T-helper 9 cell (primary cell): Measurements from ENCODE around the gene ATP6V0C.
"Not testable (repeated sequence)": the region's sequence is repeated elsewhere in the genome, so short reads cannot be mapped to it uniquely, and the experiment has no call there.

ENCODE experiments used
- DNase-seq: peaks from one replicate; pipeline ENCODE4 v3.0.0-alpha.2; 2020

ATP6V0C gene

GRCh38 chr16:2529961-2530628, 16.3 kb downstream of the ATP6V0C start:
- no peak for DNase-seq

- no peak for DNase-seq
Measured at GRCh38 chr16:2530629-2531318, 17.0 kb downstream of the ATP6V0C start.

DNA sequence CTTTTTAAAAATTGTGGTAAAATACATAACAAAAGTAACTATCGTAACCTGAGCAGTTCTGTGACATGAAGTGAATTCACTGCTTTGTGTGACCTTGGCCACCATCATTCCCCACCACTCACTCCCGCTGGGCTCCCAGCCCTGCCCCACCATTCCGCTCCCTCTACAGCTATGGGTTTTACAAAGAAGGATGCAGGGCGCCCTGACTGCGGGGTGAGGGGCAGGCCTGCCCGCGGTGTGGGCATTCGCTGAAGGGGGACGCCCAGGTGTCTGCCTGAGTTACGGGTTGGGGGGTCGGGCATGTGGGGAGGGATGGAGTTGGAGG, 17.6 kb downstream of the ATP6V0C start, which contains the start of gene CEMP1:
Gene CEMP1 (minus strand): TSS at position 38 of the 325 bp plus-strand sequence. CDS start 335 bp downstream, outside the sequence.
- DNase-seq = no peak

DNA sequence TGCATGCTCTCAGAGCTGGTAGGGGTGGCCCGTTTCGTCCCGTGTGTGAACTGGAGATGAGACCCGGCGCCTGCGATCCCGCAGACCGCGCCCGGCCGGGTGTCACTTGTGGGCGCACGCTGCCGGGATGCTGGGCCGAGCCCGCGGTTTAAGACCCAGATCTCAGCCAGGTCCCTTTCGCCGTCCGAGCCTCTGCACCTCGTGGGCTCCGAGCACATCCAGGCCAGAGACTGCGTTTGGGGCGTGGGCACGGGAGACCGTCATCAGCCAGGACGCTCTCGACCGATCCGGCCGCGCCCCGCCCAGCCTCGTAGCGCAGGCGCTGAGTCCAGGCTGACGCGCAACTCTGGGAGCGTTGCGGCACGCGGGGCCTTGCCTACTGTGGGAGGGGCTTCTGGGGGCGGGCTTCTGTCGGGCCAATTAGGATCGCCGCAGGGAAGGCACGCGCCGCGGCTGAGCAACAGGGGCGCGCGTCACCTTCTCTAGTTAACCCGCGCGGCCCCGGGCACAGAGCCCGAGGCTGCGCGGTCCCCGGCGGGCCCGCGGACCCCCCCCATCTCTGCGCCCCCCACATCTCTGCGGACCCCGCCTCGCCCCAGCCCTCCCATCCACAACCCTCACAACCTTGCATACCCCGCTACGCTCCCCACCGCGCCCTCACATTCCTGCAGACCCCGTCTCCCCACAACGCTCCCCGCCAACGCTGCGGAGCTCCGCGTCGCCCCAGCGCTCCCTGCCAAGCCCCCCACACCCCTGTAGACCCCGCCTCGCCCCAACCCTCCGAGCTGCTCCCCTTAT, 18.1 kb downstream of the ATP6V0C start:
- peak; percentile 94 for DNase-seq

GRCh38 chr16:2532494-2533141, 18.9 kb downstream of the ATP6V0C start:
- peak; percentile 53 for DNase-seq

GRCh38 chr16:2533142-2533755, 19.5 kb downstream of the ATP6V0C start:
- DNase-seq = not testable (repeated sequence)

DNA sequence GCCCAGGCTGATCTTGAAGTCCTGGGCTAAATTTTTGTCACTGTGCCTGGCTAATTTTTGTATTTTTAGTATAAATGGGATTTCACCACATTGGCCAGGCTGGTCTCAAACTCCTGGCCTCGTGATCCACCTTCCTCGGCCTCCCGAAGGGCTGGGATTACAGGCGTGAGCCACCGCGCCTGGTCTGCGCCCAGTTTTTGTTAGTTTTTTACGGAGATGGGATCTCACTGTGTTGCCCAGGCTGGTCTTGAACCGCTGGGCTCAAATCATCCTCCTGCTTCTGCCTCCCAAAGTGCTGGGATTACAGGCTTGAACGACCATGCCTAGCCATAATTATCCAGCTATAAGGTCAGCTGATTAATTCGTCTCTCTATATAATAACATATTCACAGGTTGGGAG, 20.2 kb downstream of the ATP6V0C start:
- DNase-seq = no peak

GRCh38 chr16:2534335-2534734, 20.6 kb downstream of the ATP6V0C start:
- not testable (repeated sequence) for DNase-seq

GRCh38 chr16:2535625-2536013, 21.9 kb downstream of the ATP6V0C start:
- DNase-seq = no peak

- DNase-seq = peak; percentile 87
Measured at GRCh38 chr16:2537451-2538379, 24.0 kb downstream of the ATP6V0C start, which contains the start of gene PDPK1. TSS of gene PDPK1 (plus strand) at chr16:2538021. CDS start at chr16:2538113, 92 bp downstream.

DNA sequence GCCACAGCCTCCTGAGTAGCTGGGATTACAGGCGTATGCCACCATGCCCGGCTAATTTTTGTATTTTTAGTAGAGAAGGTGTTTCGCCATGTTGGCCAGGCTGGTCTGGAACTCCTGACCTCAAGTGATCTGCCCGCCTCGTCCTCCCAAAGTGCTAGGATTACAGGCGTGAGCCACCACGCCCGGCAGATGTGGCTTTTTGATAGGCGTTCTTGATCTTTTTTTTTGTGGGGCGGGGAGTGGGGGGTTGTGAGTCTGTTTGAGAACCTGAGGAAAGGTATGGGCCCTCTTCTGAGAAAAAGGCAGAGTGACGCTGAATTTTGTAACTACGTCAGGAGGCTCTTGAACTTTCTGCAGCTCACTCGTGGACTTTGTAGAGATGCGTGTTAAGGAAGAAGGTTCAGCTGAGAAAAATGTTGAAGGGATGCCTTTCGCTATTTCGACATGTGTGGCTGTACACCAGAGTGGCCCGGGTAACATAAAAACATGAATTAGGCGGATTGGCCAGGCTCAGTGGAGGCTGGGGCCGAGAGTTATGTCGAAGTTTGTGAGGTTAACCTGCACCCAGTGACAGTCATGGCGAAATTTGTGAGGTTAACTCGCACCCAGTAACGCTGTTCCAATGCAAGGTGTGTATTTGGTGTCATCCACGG, 25.6 kb downstream of the ATP6V0C start:
- not testable (repeated sequence) for DNase-seq

DNA sequence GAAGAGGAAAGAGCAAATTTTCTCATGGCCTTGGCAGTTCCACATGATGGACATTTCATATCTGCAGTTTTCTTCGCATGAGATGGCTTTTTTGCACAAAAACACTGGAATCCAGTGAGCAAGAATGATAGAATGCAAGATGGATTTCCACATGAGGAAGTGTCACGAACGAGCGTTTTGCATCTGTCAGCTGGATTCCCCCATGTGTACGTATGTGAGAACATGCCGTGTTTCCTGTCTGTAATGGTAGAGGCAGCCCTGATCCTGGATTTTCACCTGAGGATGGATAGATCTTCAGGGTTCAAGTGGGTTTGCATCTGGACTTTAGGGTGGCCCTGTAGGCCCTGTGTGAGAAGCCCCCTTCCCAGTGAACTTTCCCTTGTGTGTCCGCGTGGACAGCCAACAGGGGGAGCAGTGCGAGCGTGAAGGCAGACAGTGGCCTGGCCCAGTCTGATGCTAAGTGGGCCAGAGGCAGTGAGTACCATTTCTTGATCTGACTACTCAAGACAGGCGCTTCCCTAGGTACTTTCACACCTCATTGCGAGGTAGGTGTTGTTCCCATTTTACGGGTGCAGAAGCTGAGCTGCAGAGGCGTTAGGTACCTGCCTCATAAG, 26.2 kb downstream of the ATP6V0C start:
- peak; percentile 29 for DNase-seq

DNA sequence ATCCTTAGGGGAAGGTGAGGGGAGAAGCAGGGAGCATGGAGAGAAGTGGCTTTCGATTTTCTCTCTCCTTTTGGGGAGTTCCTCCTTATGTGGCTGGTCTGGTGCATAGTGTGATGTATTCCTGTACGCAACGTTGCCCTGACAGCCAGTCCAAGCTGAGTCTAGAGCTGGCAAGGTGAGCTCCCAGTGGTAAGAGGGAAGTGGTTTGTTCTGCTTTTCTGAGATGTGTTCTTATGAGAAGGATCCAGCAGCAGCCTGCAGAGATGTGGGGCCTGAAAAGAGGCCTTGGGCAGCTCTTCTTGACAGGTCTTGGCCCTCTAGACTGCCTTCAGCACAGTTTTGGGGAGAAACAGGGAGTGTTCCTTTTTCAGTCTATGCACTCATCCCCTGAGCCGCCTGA, 27.2 kb downstream of the ATP6V0C start:
- not testable (repeated sequence) for DNase-seq

DNA sequence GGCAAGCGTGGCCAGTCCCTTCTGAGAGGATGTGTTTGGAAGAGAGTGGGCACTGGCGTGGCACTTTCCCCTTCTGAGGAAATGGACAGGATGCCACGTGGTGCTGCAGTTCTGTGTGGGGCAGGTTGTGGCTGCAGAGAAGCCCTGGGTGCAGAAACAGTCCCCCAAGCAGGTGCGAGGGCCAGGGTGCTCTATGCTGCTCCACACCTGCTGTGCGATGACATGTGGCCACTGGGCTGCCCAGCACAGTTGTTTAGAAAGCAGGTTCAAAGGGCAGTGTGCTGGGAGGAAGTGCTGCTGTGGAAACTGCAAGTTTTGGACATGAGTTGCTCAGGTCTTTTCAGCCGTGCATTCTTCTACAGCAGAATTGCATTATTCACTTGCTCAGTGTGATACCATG, 27.7 kb downstream of the ATP6V0C start:
- not testable (repeated sequence) for DNase-seq

DNA sequence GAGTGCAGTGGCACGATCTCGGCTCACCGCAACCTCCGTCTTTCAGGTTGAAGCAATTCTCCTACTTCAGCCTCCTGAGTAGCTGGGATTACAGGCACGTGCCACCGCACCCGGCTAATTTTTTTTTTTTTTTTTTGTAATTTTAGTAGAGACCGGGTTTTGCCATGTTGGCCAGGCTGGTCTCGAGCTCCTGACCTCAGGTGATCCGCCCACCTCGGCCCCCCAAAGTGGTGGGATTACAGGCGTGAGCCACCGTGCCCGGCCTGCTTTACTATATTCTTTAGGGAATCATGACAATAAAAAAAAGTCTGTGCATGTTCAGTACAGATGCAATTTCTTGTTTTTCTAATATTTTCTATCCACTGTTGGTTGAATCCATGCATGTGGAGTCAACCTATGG, 30.0 kb downstream of the ATP6V0C start:
- DNase-seq = not testable (repeated sequence)

- not testable (repeated sequence) for DNase-seq
Measured at GRCh38 chr16:2550283-2550878, 36.6 kb downstream of the ATP6V0C start.

DNA sequence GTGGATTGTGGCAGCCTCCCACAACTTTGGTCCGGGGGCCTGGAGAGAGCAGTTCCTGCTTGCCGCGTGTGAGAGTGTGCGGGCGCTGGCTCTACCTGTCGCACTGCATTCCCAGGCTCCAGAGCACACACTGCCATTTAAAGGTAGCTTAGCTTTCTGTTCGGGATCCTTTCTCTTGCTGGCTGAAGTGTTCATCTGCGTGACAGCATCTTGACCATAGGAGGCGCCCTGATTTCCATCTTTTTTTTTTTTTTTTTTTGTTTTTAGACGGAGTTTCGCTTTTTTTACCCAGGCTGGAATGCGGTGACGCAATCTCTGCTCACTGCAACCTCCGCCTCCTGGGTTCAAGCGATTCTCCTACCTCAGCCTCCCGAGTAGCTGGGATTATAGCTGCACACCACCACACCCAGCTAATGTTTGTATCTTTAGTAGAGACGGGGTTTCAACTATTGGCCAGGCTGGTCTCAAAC, 37.7 kb downstream of the ATP6V0C start:
- not testable (repeated sequence) for DNase-seq

DNA sequence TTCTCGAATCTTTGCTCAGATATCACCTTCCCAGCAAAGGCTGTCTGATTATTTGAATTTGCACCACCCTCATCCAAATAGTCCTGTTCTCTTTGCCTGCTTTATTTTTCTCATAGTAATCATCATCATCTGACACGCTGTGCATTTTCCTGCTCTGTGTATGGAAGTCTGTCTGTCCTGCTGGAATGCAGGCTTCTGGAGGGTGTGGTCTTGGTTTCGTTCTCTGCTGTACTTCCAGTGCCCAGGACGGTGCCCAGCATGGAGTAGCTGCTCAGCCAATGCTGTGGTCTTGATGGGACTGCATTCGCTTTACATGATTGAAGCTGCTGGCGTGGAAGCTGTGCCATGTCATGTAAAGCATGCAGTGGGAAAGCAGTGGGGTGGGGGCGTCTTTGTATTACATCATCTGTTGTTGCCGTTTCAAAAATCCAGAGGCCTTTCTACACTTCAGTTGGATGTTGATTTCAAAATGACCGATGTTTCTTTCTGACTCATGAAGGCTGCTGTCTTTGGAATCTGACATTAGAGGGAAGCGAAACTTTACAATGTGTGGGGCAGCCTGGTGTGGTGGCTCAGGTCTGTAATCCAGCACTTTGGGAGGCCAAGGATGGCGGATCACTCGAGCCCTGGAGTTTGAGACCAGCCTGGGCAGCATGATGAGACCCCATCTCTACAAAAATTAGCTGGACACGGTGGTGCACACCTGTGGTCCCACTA, 41.1 kb downstream of the ATP6V0C start:
- not testable (repeated sequence) for DNase-seq

DNA sequence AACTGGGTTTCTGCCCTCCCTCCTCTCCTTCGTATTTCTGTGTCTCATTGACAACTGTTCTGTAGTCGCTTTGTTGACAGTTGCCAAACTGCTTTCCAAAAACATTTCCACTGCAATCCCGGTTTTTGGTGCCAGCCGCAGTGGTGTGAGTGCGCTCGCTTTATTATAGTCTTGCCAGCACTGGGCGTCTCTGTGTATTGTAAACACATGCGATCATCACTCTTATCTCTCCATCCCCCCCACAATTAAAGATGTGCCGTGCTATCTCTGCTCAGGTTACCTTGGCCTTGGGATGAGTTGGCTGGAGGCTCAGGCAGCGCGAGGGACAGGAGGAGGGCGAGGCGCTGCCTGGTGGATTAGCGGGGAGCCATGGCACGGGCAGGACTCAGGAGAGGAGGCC, 43.4 kb downstream of the ATP6V0C start:
- not testable (repeated sequence) for DNase-seq
